K562 (cell line): ENCODE data around the gene NAP1L4. TPM values are rescaled to one million over a fixed set of nuclear protein-coding genes. Genes with fewer than 3 reads are reported as not detected.
A peak's percentile ranks its signal among the peaks of the same experiment; 100 is the strongest.

Experiments
- CSDE1 ChIP-seq, 2 experiments: fragments of 450-650 bp; IDR thresholded peaks; 2 replicates each; pipeline ENCODE4 v1.6.1; 2016; ENCODE audit warnings: mild to moderate bottlenecking in 1 of 2
- EZH2 ChIP-seq: IDR thresholded peaks from 2 replicates; pipeline ENCODE4 v1.6.1; 2012; ENCODE audit warnings: low read depth, mild to moderate bottlenecking, inconsistent platforms, low read length, borderline replicate concordance
- HMG20B ChIP-seq: fragments of 250-450 bp; sonication (Bioruptor Pico); IDR thresholded peaks from 2 replicates; pipeline ENCODE4 v1.5.0; 2021; ENCODE audit warnings: mild to moderate bottlenecking
- KAT8 ChIP-seq: fragments of 450-650 bp; IDR thresholded peaks from 2 replicates; pipeline ENCODE4 v1.6.1; 2016; ENCODE audit warnings: low read depth, mild to moderate bottlenecking
- MAZ ChIP-seq, 2 experiments: fragments of 450-650 bp in 1 of 2; sonication (generic) in 1 of 2; formaldehyde crosslinking; IDR thresholded peaks in 1 of 2; conservative IDR thresholded peaks in 1 of 2; 2 replicates each; pipeline versions ENCODE4 v1.4.0 to v1.5.0; 2020; ENCODE audit warnings: mild to moderate bottlenecking in 1 of 2, missing genetic modification reagents in 1 of 2
- RBM22 ChIP-seq: fragments of 200-400 bp; formaldehyde crosslinking; IDR thresholded peaks from 2 replicates; pipeline ENCODE4 v1.6.1; 2018; ENCODE audit warnings: low read length, low read depth; ENCODE audit not compliant: poor library complexity, severe bottlenecking
- RBM39 ChIP-seq: fragments of 200-400 bp; formaldehyde crosslinking; optimal IDR thresholded peaks from 2 replicates; pipeline ENCODE3; 2018; ENCODE audit warnings: low read depth, low read length
- SAFB ChIP-seq: fragments of 200-400 bp; formaldehyde crosslinking; IDR thresholded peaks from 2 replicates; pipeline ENCODE4 v1.6.1; 2017; ENCODE audit warnings: low read depth, low read length, borderline replicate concordance
- SLC30A9 ChIP-seq: fragments of 250-450 bp; sonication (Bioruptor Pico); IDR thresholded peaks from 2 replicates; pipeline ENCODE4 v1.8.0; 2022; ENCODE audit warnings: mild to moderate bottlenecking, moderate library complexity
- SMARCB1 ChIP-seq: IDR thresholded peaks from 2 replicates; pipeline ENCODE4 v1.6.1; 2011; ENCODE audit warnings: improper control_type of control experiment, low read depth; ENCODE audit not compliant: insufficient read length
- TAF9B ChIP-seq: fragments of 450-650 bp; IDR thresholded peaks from 2 replicates; pipeline ENCODE4 v1.6.1; 2018; ENCODE audit warnings: mild to moderate bottlenecking; ENCODE audit not compliant: partially characterized antibody
- TCF7 ChIP-seq: sonication (generic); IDR thresholded peaks from 2 replicates; pipeline ENCODE4 v1.6.1; 2016; ENCODE audit warnings: antibody characterized with exemption, borderline replicate concordance
- TFE3 ChIP-seq: fragments of 450-650 bp; formaldehyde crosslinking; IDR thresholded peaks from 2 replicates; pipeline ENCODE4 v1.4.0; 2020; ENCODE audit warnings: mild to moderate bottlenecking, mixed read lengths
- USF2 ChIP-seq: sonication (generic); formaldehyde crosslinking; IDR thresholded peaks from 2 replicates; pipeline ENCODE4 v1.5.0; 2020; ENCODE audit warnings: missing genetic modification reagents
- ZBTB12 ChIP-seq: fragments of 250-450 bp; sonication (Bioruptor Pico); IDR thresholded peaks from 2 replicates; pipeline ENCODE4 v1.4.0; 2020
- ZBTB7A ChIP-seq: IDR thresholded peaks from 2 replicates; pipeline ENCODE4 v1.6.1; 2011; ENCODE audit warnings: low read depth, mild to moderate bottlenecking, low read length, moderate library complexity, borderline replicate concordance; ENCODE audit not compliant: control insufficient read depth
- ZNF124 ChIP-seq: sonication (generic); formaldehyde crosslinking; IDR thresholded peaks from 2 replicates; pipeline ENCODE4 v1.8.1; 2022; ENCODE audit warnings: missing genetic modification reagents
- ZNF212 ChIP-seq: fragments of 450-650 bp; formaldehyde crosslinking; IDR thresholded peaks from 2 replicates; pipeline ENCODE4 v1.4.0; 2020; ENCODE audit warnings: mild to moderate bottlenecking
- ZNF232 ChIP-seq: sonication (generic); formaldehyde crosslinking; IDR thresholded peaks from 2 replicates; pipeline ENCODE4 v1.8.0; 2022; ENCODE audit warnings: mild to moderate bottlenecking, missing genetic modification reagents
- ZNF445 ChIP-seq: fragments of 250-450 bp; sonication (Bioruptor Pico); IDR thresholded peaks from 2 replicates; pipeline ENCODE4 v1.4.0; 2020; ENCODE audit warnings: low read depth, mild to moderate bottlenecking, moderate library complexity
- ZNF551 ChIP-seq: fragments of 250-450 bp; sonication (Bioruptor Pico); IDR thresholded peaks from 2 replicates; pipeline ENCODE4 v1.5.0; 2021; ENCODE audit warnings: mild to moderate bottlenecking, moderate library complexity
- polyA plus RNA-seq, 8 experiments: library from polyadenylated mRNA; depleted of rRNA in 4 of 8; stranded (reverse) in 5 of 8; unstranded in 3 of 8; fragments of >200 nt; fragmentation: Nextera tagmentation in 2 of 8; fragmentation: Illumina TruSeq in 1 of 8; extraction: Ambion mirVana in 2 of 8; extraction: Trizol in 1 of 8; gene quantifications; 2 replicates each; pipeline versions ENCODE4 v1.2.1 to v1.2.3, GENCODE V29; 2011 to 2014; ENCODE audit warnings: inconsistent platforms in 1 of 8, missing spikeins in 1 of 8
- total RNA-seq, 7 experiments: library from RNA; depleted of rRNA in 6 of 7; stranded (reverse); fragments of >200 nt in 6 of 7; fragmentation: Illumina TruSeq in 2 of 7; extraction: Trizol in 2 of 7; gene quantifications; 2 replicates each; pipeline versions ENCODE4 v1.2.1 to v1.2.3, GENCODE V29; 2011 to 2021; ENCODE audit warnings: low replicate concordance in 1 of 7
- TF ChIP-seq, protein P1 (sequence below), 2 experiments: fragments of 450-650 bp in 1 of 2; sonication (generic) in 1 of 2; formaldehyde crosslinking in 1 of 2; IDR thresholded peaks in 1 of 2; conservative IDR thresholded peaks in 1 of 2; 2 replicates each; pipeline versions ENCODE4 v1.6.1 to v1.8.1; 2016 to 2023; ENCODE audit warnings: mild to moderate bottlenecking in 2 of 2, moderate library complexity in 2 of 2, inconsistent platforms in 1 of 2, missing genetic modification reagents in 1 of 2
- TF ChIP-seq, protein P2 (sequence below): fragments of 250-450 bp; sonication (Bioruptor Pico); IDR thresholded peaks from 2 replicates; pipeline ENCODE4 v1.9.0; 2021; ENCODE audit warnings: mild to moderate bottlenecking, inconsistent platforms

The NAP1L4 gene
- total and polyA plus RNA-seq, 9 of the 15 experiments (the other 6 are each of a cell fraction or from before 2014, with no cell fraction given) = 34.1 to 237 (median 179) TPM

DNA sequence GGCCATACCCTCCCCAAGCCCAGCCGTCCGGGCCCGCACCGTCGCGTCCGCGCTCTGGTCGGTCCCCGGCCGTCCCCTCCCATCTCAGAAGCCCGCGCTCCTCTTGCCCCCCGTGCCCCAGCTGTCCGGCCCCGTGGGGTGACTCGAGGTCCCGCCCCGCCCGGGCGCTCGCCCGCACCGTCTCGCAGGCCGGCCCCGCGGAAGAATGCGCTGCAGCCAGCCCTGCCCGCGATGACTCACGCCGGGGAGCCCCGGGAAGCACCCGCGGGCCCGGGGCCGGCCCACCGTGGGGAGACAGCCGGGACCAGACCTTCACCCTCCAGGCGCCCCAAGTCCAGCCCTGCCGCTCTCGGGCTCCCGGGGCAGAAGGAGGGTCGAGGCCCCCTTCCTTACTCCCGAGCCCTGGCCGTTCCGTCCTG, 62.6 kb downstream of the NAP1L4 start (continued):
- TF ChIP-seq SLC30A9 (CRISPR knock-in tag) (no peak), MAZ (CRISPR knock-in tag; conservative IDR thresholded peaks at IDR 0.05 in 1 of 2, IDR thresholded peaks at IDR 0.05 in 1 of 2) (peak in 1 of 2 experiments; percentile 69; a peak in 2 of 4 replicates), TAF9B (no peak), RBM22 (no peak), ZBTB12 (CRISPR knock-in tag) (no peak), ZNF232 (CRISPR knock-in tag) (no peak), SAFB (0 out of 2 replicates have a peak, but pooled peaks have one; percentile 57), EZH2 (no peak), ZNF212 (CRISPR knock-in tag) (no peak), TFE3 (CRISPR knock-in tag) (no peak), KAT8 (no peak), HMG20B (CRISPR knock-in tag) (no peak), TCF7 (no peak), ZNF551 (no peak), USF2 (CRISPR knock-in tag) (no peak), ZBTB7A (peak; percentile 56; the same call in 1 of the 2 replicates), ZNF445 (CRISPR knock-in tag) (no peak), CSDE1 (IDR thresholded peaks at IDR 0.05) (no peak), ZNF124 (CRISPR knock-in tag) (no peak), SMARCB1 (no peak), RBM39 (no peak)
- TF ChIP-seq, protein P1, sequence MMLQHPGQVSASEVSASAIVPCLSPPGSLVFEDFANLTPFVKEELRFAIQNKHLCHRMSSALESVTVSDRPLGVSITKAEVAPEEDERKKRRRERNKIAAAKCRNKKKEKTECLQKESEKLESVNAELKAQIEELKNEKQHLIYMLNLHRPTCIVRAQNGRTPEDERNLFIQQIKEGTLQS (IDR thresholded peaks at IDR 0.05) = peak; percentile 83
- TF ChIP-seq, protein P1 (CRISPR knock-in tag; conservative IDR thresholded peaks at IDR 0.05) = peak; percentile 91
- TF ChIP-seq, protein P2, sequence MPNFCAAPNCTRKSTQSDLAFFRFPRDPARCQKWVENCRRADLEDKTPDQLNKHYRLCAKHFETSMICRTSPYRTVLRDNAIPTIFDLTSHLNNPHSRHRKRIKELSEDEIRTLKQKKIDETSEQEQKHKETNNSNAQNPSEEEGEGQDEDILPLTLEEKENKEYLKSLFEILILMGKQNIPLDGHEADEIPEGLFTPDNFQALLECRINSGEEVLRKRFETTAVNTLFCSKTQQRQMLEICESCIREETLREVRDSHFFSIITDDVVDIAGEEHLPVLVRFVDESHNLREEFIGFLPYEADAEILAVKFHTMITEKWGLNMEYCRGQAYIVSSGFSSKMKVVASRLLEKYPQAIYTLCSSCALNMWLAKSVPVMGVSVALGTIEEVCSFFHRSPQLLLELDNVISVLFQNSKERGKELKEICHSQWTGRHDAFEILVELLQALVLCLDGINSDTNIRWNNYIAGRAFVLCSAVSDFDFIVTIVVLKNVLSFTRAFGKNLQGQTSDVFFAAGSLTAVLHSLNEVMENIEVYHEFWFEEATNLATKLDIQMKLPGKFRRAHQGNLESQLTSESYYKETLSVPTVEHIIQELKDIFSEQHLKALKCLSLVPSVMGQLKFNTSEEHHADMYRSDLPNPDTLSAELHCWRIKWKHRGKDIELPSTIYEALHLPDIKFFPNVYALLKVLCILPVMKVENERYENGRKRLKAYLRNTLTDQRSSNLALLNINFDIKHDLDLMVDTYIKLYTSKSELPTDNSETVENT (CRISPR knock-in tag) = no peak
